GM12878 (cell line): ENCODE results near the gene SLC35C1. TPM values are rescaled to one million over a fixed set of nuclear protein-coding genes. Genes with fewer than 3 reads are reported as not detected.

Source experiments
- ATAC-seq: fragments of 200-7000 bp; cut with Tn5 transposase; 3 replicates; pipeline ENCODE4 v1.9.1; 2020; ENCODE audit warnings: mild to moderate bottlenecking, moderate library complexity
- BruUV-seq: library from RNA; stranded (reverse); fragments of 400-500 nt; replicated peaks from 2 replicates; lab custom pipeline; 2021; lab: Mats Ljungman, UMichigan
- CTCF ChIA-PET: fragments of 300-600 bp; sonication (Branson Sonifier 250); formaldehyde crosslinking; extraction: SDS; loops from one replicate; lab custom pipeline; 2021; ENCODE audit warnings: inconsistent platforms; lab: Yijun Ruan, JAX
- POLR2A ChIA-PET: fragments of 350-600 bp; formaldehyde crosslinking; extraction: SDS; loops from one replicate; lab custom pipeline; 2021; ENCODE audit warnings: inconsistent platforms; lab: Charles Lee
- RAD21 ChIA-PET: fragments of 300-600 bp; sonication (Branson Sonifier 250); formaldehyde crosslinking; loops from one replicate; lab custom pipeline; 2023; ENCODE audit warnings: antibody characterized with exemption; ENCODE audit not compliant: unreplicated experiment; lab: Charles Lee
- SMC1A ChIA-PET: fragments of 300-600 bp; sonication (Branson Sonifier 250); formaldehyde crosslinking; loops from one replicate; lab custom pipeline; 2023; ENCODE audit not compliant: unreplicated experiment, uncharacterized antibody; lab: Charles Lee
- DNase-seq: peaks from one replicate; pipeline ENCODE4 v3.0.0-alpha.2; 2011; ENCODE audit warnings: low read depth, low spot score
- FAIRE-seq: peaks from 3 replicates; lab custom pipeline; 2011; peaks lifted over from hg19 to GRCh38; lab: Jason Lieb, UNC
- H2AFZ ChIP-seq: 2 replicates; pipeline ENCODE4 v1.6.0; 2011; ENCODE audit warnings: low read depth, low read length, control low read depth; ENCODE audit not compliant: control insufficient read depth
- H3K27ac ChIP-seq: 2 replicates; pipeline ENCODE4 v1.5.1; 2011; ENCODE audit warnings: control low read depth; ENCODE audit not compliant: control insufficient read depth, insufficient read depth
- H3K27me3 ChIP-seq, 2 experiments: replicated peaks in 1 of 2; 2 replicates each; pipeline versions ENCODE4 v1.6.0 to v1.6.1; 2011; ENCODE audit warnings: low read length in 1 of 2; ENCODE audit not compliant: control insufficient read depth in 2 of 2, insufficient read depth in 2 of 2
- H3K36me3 ChIP-seq, 2 experiments: 2 replicates each; pipeline ENCODE4 v1.5.1; 2011; ENCODE audit warnings: low read length in 1 of 2; ENCODE audit not compliant: control insufficient read depth in 2 of 2, insufficient read depth in 2 of 2
- H3K4me1 ChIP-seq: 2 replicates; pipeline ENCODE4 v1.6.1; 2011; ENCODE audit warnings: mild to moderate bottlenecking, low read length, moderate library complexity, mixed read lengths; ENCODE audit not compliant: control insufficient read depth, insufficient read depth
- H3K4me2 ChIP-seq: 2 replicates; pipeline ENCODE4 v1.6.0; 2011; ENCODE audit warnings: control low read depth; ENCODE audit not compliant: control insufficient read depth, insufficient read depth
- H3K4me3 ChIP-seq: fragments of 200-600 bp; sonication (generic); 2 replicates; pipeline ENCODE4 v1.5.1; 2016
- H3K79me2 ChIP-seq: 2 replicates; pipeline ENCODE4 v1.6.0; 2011; ENCODE audit warnings: low read length; ENCODE audit not compliant: control insufficient read depth, insufficient read depth
- H3K9ac ChIP-seq: 2 replicates; pipeline ENCODE4 v1.8.0; 2011; ENCODE audit warnings: low read length, control low read depth, mixed read lengths; ENCODE audit not compliant: control insufficient read depth, insufficient read depth
- H3K9me3 ChIP-seq: replicated peaks from 3 replicates; pipeline ENCODE4 v1.5.1; 2011; ENCODE audit warnings: mild to moderate bottlenecking, low read length; ENCODE audit not compliant: control insufficient read depth, insufficient read depth
- H4K20me1 ChIP-seq: 2 replicates; pipeline ENCODE4 v1.6.0; 2011; ENCODE audit not compliant: control insufficient read depth, insufficient read depth
- ATF7 ChIP-seq: fragments of 450-650 bp; IDR thresholded peaks from 2 replicates; pipeline ENCODE4 v1.6.1; 2016; ENCODE audit warnings: low read depth, mild to moderate bottlenecking
- CREM ChIP-seq: IDR thresholded peaks from 2 replicates; pipeline ENCODE4 v1.6.1; 2014; ENCODE audit warnings: antibody characterized with exemption, low read depth
- CTCF ChIP-seq, 3 experiments: IDR thresholded peaks in 2 of 3; conservative IDR thresholded peaks in 1 of 3; 2 replicates each; pipeline ENCODE4 v1.5.1; 2011; ENCODE audit warnings: low read depth in 3 of 3, low read length in 3 of 3, mild to moderate bottlenecking in 3 of 3, control low read depth in 2 of 3, moderate library complexity in 2 of 3, inconsistent platforms in 1 of 3, mixed read lengths in 1 of 3; ENCODE audit not compliant: control insufficient read depth in 2 of 3, insufficient read depth in 1 of 3; ENCODE audit errors: extremely low read depth in 1 of 3
- NFYA ChIP-seq: IDR thresholded peaks from 2 replicates; pipeline ENCODE4 v1.6.1; 2011; ENCODE audit warnings: low read depth, mild to moderate bottlenecking, low read length, improper control_type of control experiment, borderline replicate concordance
- NFYB ChIP-seq: IDR thresholded peaks from 2 replicates; pipeline ENCODE4 v1.6.1; 2011; ENCODE audit warnings: low read depth, mild to moderate bottlenecking, low read length, improper control_type of control experiment, moderate library complexity; ENCODE audit not compliant: insufficient read depth
- NR2C1 ChIP-seq: fragments of 450-650 bp; IDR thresholded peaks from 2 replicates; pipeline ENCODE4 v1.6.1; 2017; ENCODE audit warnings: antibody characterized with exemption, mild to moderate bottlenecking, moderate library complexity
- PAX5 ChIP-seq: IDR thresholded peaks from 2 replicates; pipeline ENCODE4 v1.6.1; 2011; ENCODE audit warnings: low read depth, low read length, borderline replicate concordance
- SPI1 ChIP-seq: IDR thresholded peaks from 2 replicates; pipeline ENCODE4 v1.6.1; 2011; ENCODE audit warnings: low read depth, mild to moderate bottlenecking, low read length, moderate library complexity, borderline replicate concordance; ENCODE audit not compliant: insufficient read depth
- SRF ChIP-seq, 2 experiments: IDR thresholded peaks; 2 replicates each; pipeline ENCODE4 v1.6.1; 2011; ENCODE audit warnings: low read depth in 2 of 2, low read length in 2 of 2, mild to moderate bottlenecking in 1 of 2, moderate library complexity in 1 of 2
- SUPT20H ChIP-seq: IDR thresholded peaks from 2 replicates; pipeline ENCODE4 v1.6.1; 2011; ENCODE audit warnings: low read depth, mild to moderate bottlenecking, low read length, moderate library complexity, borderline replicate concordance; ENCODE audit not compliant: control insufficient read depth
- YBX1 ChIP-seq: fragments of 450-650 bp; IDR thresholded peaks from 2 replicates; pipeline ENCODE4 v1.6.1; 2016; ENCODE audit warnings: antibody characterized with exemption
- ZNF274 ChIP-seq: IDR thresholded peaks from one replicate; pipeline ENCODE4 v1.8.0; 2011; ENCODE audit not compliant: insufficient read length, insufficient read depth
- ZNF384 ChIP-seq: IDR thresholded peaks from 2 replicates; pipeline ENCODE4 v1.6.1; 2012; ENCODE audit warnings: low read depth, mild to moderate bottlenecking, low read length, improper control_type of control experiment, borderline replicate concordance
- WGBS: methylation state at CpG from one replicate; pipeline ENCODE4 v1.1.6; 2016; ENCODE audit warnings: low lambda C conversion rate; ENCODE audit not compliant: insufficient replicate concordance, insufficient coverage; ENCODE audit errors: missing lambda C conversion rate; 5-methylcytosine and 5-hydroxymethylcytosine counted together
- in situ Hi-C: fragments of 300-500 bp; cut with MboI; formaldehyde crosslinking; loops from 9 replicates; pipeline ENCODE4 v1.14.3; 2018; ENCODE audit warnings: mixed read lengths
- intact Hi-C: fragments of 100-400 bp; cut with micrococcal nuclease; formaldehyde crosslinking; loops from one replicate; pipeline ENCODE4 v1.14.2; 2022; ENCODE audit not compliant: unreplicated experiment
- polyA plus RNA-seq, 11 experiments: library from polyadenylated mRNA; depleted of rRNA in 4 of 11; unstranded in 6 of 11; stranded (reverse) in 5 of 11; fragments of >200 nt; fragmentation: Nextera tagmentation in 4 of 11; fragmentation: Illumina TruSeq in 1 of 11; extraction: Ambion mirVana in 4 of 11; extraction: Trizol in 1 of 11; gene quantifications; 1 replicate in 1 of 11; 2 replicates in 10 of 11; pipeline versions ENCODE4 v1.2.1 to v1.2.3, GENCODE V29; 2011 to 2016; ENCODE audit warnings: inconsistent platforms in 2 of 11, missing spikeins in 2 of 11, low read depth in 1 of 11
- total RNA-seq, 4 experiments: library from RNA; depleted of rRNA in 3 of 4; stranded (reverse); fragments of >200 nt in 3 of 4; fragmentation: Illumina TruSeq in 1 of 4; extraction: Trizol in 1 of 4; gene quantifications; 2 replicates each; pipeline versions ENCODE4 v1.2.1 to v1.2.3, GENCODE V29; 2013 to 2021

Gene SLC35C1
- total and polyA plus RNA-seq, 10 of the 15 experiments (the other 5 are each of a cell fraction or from before 2014, with no cell fraction given), result 0.55 to 9.7 (median 4.3) TPM

DNA sequence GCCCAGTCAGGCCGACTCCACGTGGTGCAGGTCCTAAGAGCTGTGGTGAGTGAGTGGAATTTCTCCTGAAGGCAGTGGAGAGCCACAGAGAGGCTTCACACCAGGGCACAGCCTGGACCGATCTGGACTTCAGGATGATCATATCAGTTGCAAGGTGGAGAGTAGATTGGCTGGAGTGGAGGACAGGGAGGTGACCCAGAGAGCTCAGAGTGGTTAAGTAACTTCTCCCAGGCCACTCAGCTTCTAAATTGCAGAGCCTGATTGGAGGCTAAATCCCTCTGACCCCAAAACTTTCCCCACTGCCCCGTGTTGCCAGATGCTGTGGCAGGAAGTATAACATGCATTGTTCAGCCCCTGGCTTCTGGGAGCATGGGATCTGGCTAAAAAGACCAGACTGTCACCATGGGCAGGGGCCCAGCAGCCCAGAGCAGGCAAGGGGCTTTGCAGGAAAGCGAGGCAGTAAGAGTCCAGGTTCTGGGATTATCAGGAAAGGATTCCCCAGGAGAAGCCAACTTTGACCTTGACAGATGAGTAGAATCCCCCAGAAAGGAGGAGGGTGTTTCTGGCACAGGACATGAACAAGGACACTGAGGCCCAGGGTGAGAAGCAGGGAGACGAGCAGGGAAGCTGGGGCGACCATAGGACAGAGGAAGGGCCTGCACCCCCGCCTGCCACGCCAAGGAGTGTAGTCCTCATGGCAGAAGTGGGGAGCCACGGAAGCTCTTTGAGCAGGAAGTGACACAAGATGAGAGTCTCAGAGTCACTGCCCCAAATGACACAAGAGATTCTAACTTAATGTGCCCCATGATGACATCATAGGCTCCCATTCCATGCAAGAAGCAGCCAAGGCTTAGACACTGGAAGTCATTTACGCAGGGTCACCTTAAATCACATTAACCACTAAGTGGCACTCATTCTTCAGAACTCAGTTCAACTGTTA, 4.8 kb downstream of the SLC35C1 start:
- no peak overlapping the region for H3K4me3 ChIP-seq
- H2AFZ ChIP-seq, result no peak overlapping the region
- ChIA-PET CTCF (interaction anchor here (1.2 to 3.3 kb wide), 2 partner anchors 9 to 33 kb away, joined by 3 to 15 read pairs; no protein-coding TSS in a partner anchor), POLR2A (interaction anchor here (0.7 to 1.0 kb wide), 2 partner anchors 35 to 109 kb away, joined by 3 to 10 read pairs; no protein-coding TSS in a partner anchor), RAD21 (interaction anchor here (1.4 kb wide), 1 partner anchor 25 kb away, joined by 4 read pairs; no protein-coding TSS in a partner anchor), SMC1A (no interaction called here)
- DNase-seq, result no peak
- FAIRE-seq, result no peak
- BruUV-seq, result no TSS peak
- WGBS, result 82% methylated on average over 11 of the region's 11 CpGs
- H4K20me1 ChIP-seq, result no peaks in the 10 kb centered on the region
- intact Hi-C loops, result no loop called here
- no peaks in the 10 kb centered on the region for H3K27me3 ChIP-seq
- in situ Hi-C loops, result no loop called here
- no peak overlapping the region for H3K27ac ChIP-seq
- peaks cover 0 to 8% of the 10 kb centered on the region in 2 experiments for H3K36me3 ChIP-seq
- H3K9ac ChIP-seq, result no peak overlapping the region
- no peak for ATAC-seq
- TF ChIP-seq NFYB (no peak), ATF7 (peak; percentile 23; the same call in 1 of the 2 replicates)
- TF ChIP-seq, all 136 proteins: peak for 1
- peaks cover 23% of the 10 kb centered on the region for H3K4me1 ChIP-seq
- peaks cover 25% of the 10 kb centered on the region for H3K79me2 ChIP-seq
- no peaks in the 10 kb centered on the region for H3K9me3 ChIP-seq
- peak overlapping the region; percentile 13; the same call in 1 of the 2 replicates for H3K4me2 ChIP-seq

- POLR2A ChIA-PET, result no interaction called here
- TF ChIP-seq NR2C1, result no peak
- no peak for TF ChIP-seq PAX5
- no peak for TF ChIP-seq YBX1
- TF ChIP-seq NFYA, result no peak
- TF ChIP-seq CREM, result no peak
- no peak for TF ChIP-seq ZNF274
- no peak for TF ChIP-seq SPI1
- TF ChIP-seq SRF (IDR thresholded peaks at IDR 0.05; ENCODE audit: low read depth in 2 of 2, low read length in 2 of 2), result no peak
- no peak for TF ChIP-seq SUPT20H
- TF ChIP-seq CTCF (IDR thresholded peaks at IDR 0.05 in 2 of 3, conservative IDR thresholded peaks at IDR 0.05 in 1 of 3; ENCODE audit: control insufficient read depth in 2 of 3, extremely low read depth in 1 of 3, insufficient read depth in 1 of 3, low read depth in 3 of 3, low read length in 3 of 3), result no peak
- TF ChIP-seq ZNF384, result no peak
Measured at GRCh38 chr11:45810431-45811108, 5.6 kb downstream of the SLC35C1 start.

More at GRCh38 chr11:45810431-45811108, 5.6 kb downstream of the SLC35C1 start:
- Histone ChIP-seq H3K4me2 (no peak overlapping the region), H2AFZ (no peak overlapping the region), H3K36me3 (peaks cover 0 to 8% of the 10 kb centered on the region in 2 experiments), H3K27ac (no peak overlapping the region), H4K20me1 (no peaks in the 10 kb centered on the region), H3K79me2 (peaks cover 21% of the 10 kb centered on the region), H3K9ac (no peak overlapping the region), H3K4me1 (peaks cover 22% of the 10 kb centered on the region), H3K4me3 (no peak overlapping the region), H3K9me3 (no peaks in the 10 kb centered on the region), H3K27me3 (no peaks in the 10 kb centered on the region)
- SMC1A ChIA-PET, result no interaction called here
- DNase-seq (no peak), FAIRE-seq (no peak), ATAC-seq (no peak)
- in situ Hi-C loops (no loop called here), intact Hi-C loops (no loop called here)
- 96% methylated on average over 23 of the region's 23 CpGs for whole genome bisulfite sequencing
- CTCF ChIA-PET, result interaction anchor here (3.3 kb wide), 1 partner anchor 8 kb away, joined by 15 read pairs; no protein-coding TSS in a partner anchor
- no TSS peak for BruUV-seq
- RAD21 ChIA-PET, result interaction anchor here (1.4 kb wide), 1 partner anchor 25 kb away, joined by 4 read pairs; no protein-coding TSS in a partner anchor
